Pancreas (tissue), 10 donors: ENCODE results near the gene FOXM1. TPM values are rescaled to one million over a fixed set of nuclear protein-coding genes. Genes with fewer than 3 reads are reported as not detected.
A peak's percentile ranks its signal among the peaks of the same experiment; 100 is the strongest.

Source experiments
- ATAC-seq, 4 donors: fragments of 200-7000 bp; cut with Tn5 transposase; one replicate each; pipeline versions ENCODE4 v1.8.0 to v1.9.1; 2020; ENCODE audit warnings: mild to moderate bottlenecking in 4 of 4, moderate library complexity in 4 of 4
- DNase-seq, 6 donors: peaks; one replicate each; pipeline ENCODE4 v3.0.0-alpha.2; 2020
- FAIRE-seq: peaks from 2 replicates; lab custom pipeline; 2012; peaks lifted over from hg19 to GRCh38; lab: Jason Lieb, UNC
- H3K27ac ChIP-seq, 4 donors: fragments of 200-600 bp; sonication (generic); 1 replicate in 3 of 4; 2 replicates in 1 of 4; pipeline versions ENCODE4 v1.5.0 to v1.8.0; 2020
- H3K27me3 ChIP-seq, 4 donors: fragments of 200-600 bp; one replicate each; pipeline ENCODE4 v1.8.0; 2021
- H3K36me3 ChIP-seq, 3 donors: fragments of 200-600 bp; sonication (generic) in 1 of 3; one replicate each; pipeline versions ENCODE4 v1.5.0 to v1.8.0; 2020 to 2021
- H3K4me1 ChIP-seq, 3 donors: fragments of 200-600 bp; one replicate each; pipeline ENCODE4 v1.8.0; 2021
- H3K4me3 ChIP-seq, 4 donors: fragments of 200-600 bp; sonication (generic) in 2 of 4; one replicate each; pipeline versions ENCODE4 v1.5.0 to v1.8.0; 2020 to 2021
- H3K9me3 ChIP-seq, 4 donors: fragments of 200-600 bp; one replicate each; pipeline ENCODE4 v1.8.0; 2021
- CTCF ChIP-seq, 4 donors: fragments of 200-600 bp; sonication (generic) in 3 of 4; IDR thresholded peaks; one replicate each; pipeline versions ENCODE4 v1.5.0 to v1.8.0; 2021; ENCODE audit warnings: antibody characterized with exemption in 4 of 4
- whole genome bisulfite sequencing, 2 donors: extraction: QIAGEN DNeasy Blood & Tissue Kit; methylation state at CpG; one replicate each; pipeline ENCODE4 v1.1.7; 2013; 5-methylcytosine and 5-hydroxymethylcytosine counted together
- intact Hi-C, 3 donors: fragments of 100-400 bp; cut with DNase I; formaldehyde crosslinking; loops; one replicate each; pipeline versions ENCODE4 v1.11.1 to v1.14.2; 2022
- polyA plus RNA-seq, 2 donors: library from polyadenylated mRNA; stranded (reverse); fragments of 200-250 nt; gene quantifications; one replicate each; pipeline ENCODE4 v1.2.3, GENCODE V29; 2013
- total RNA-seq, 6 donors: library from RNA; stranded (reverse); fragmentation: NEBNext Ultra II Directional in 4 of 6; extraction: Animal tissue kit (Norgen Biotek cat#: 25700) in 4 of 6; gene quantifications; one replicate each; pipeline versions ENCODE4 v1.2.1 to v1.2.4, GENCODE V29; 2021 to 2023
- donor health status: healthy with polysubstance abuse.
- donor health status: DM: no; HTN: no; CAD: no; lungs with moderate emphysema.
- donor health status: DM: no; HTN: no; CAD: no.
- donor health status: control.
- donor health status: control.
- donor health status: Bipolar disorder and iron deficiency.
- donor health status: DM: yes; HTN: yes; CAD: no.
- donor health status: DM: no; HTN: no; CAD: no.
- donor health status: DM: no; HTN: no; CAD: no.
- donor health status: DM: yes; HTN: yes; CAD: no.

Gene FOXM1
- total and polyA plus RNA-seq, 8 donors, result 0.12 to 1.5 (median 0.60) TPM; not detected in 1

- Histone ChIP-seq H3K36me3 (peaks cover 0 to 4% (median 0%) of the 10 kb centered on the region in 3 donors), H3K4me3 (no peak overlapping the region), H3K27ac (no peak overlapping the region), H3K4me1 (no peaks in the 10 kb centered on the region), H3K27me3 (no peaks in the 10 kb centered on the region), H3K9me3 (no peaks in the 10 kb centered on the region)
- no peak for DNase-seq
- TF ChIP-seq CTCF (IDR thresholded peaks at IDR 0.05), result no peak
- intact Hi-C loops, result no loop called here
- WGBS, 2 donors, result 59 to 63% methylated on average over 6 of the region's 6 CpGs
- no peak for FAIRE-seq
- ATAC-seq, result peak in 1 of 4 donors; percentile 40
Observed at GRCh38 chr12:2845280-2845679, 31.7 kb downstream of the FOXM1 start.

GRCh38 chr12:2844786-2845185, 32.2 kb downstream of the FOXM1 start:
- intact Hi-C loops, result no loop called here
- no peak for TF ChIP-seq CTCF (IDR thresholded peaks at IDR 0.05)
- Histone ChIP-seq H3K27ac (no peak overlapping the region), H3K36me3 (peaks cover 0 to 4% (median 0%) of the 10 kb centered on the region in 3 donors), H3K27me3 (no peaks in the 10 kb centered on the region), H3K4me3 (no peak overlapping the region), H3K9me3 (no peaks in the 10 kb centered on the region), H3K4me1 (no peaks in the 10 kb centered on the region)
- 67 to 69% methylated on average over 9 of the region's 9 CpGs for WGBS, 2 donors
- ATAC-seq (no peak), FAIRE-seq (no peak), DNase-seq (no peak)

- 81 to 83% methylated on average over 5 of the region's 5 CpGs for WGBS, 2 donors
- DNase-seq, result no peak
- ATAC-seq, result no peak
- H3K27me3 ChIP-seq, result no peaks in the 10 kb centered on the region
- intact Hi-C loops, result no loop called here
- H3K36me3 ChIP-seq, result peaks cover 0 to 4% (median 0%) of the 10 kb centered on the region in 3 donors
- no peak overlapping the region for H3K4me3 ChIP-seq
- H3K4me1 ChIP-seq, result no peaks in the 10 kb centered on the region
- H3K27ac ChIP-seq, result no peak overlapping the region
- no peak for TF ChIP-seq CTCF (IDR thresholded peaks at IDR 0.05)
- no peak for FAIRE-seq
- no peaks in the 10 kb centered on the region for H3K9me3 ChIP-seq
Observed at GRCh38 chr12:2842948-2843347, 34.0 kb downstream of the FOXM1 start.

GRCh38 chr12:2841056-2841650, 35.8 kb downstream of the FOXM1 start:
- peaks cover 0 to 4% (median 0%) of the 10 kb centered on the region in 3 donors for H3K36me3 ChIP-seq
- no peaks in the 10 kb centered on the region for H3K9me3 ChIP-seq
- WGBS, 2 donors, result 68 to 80% methylated on average over 9 of the region's 9 CpGs
- TF ChIP-seq CTCF (IDR thresholded peaks at IDR 0.05), result no peak
- DNase-seq (no peak), FAIRE-seq (no peak), ATAC-seq (no peak)
- no peaks in the 10 kb centered on the region for H3K4me1 ChIP-seq
- H3K4me3 ChIP-seq, result no peak overlapping the region
- no peak overlapping the region for H3K27ac ChIP-seq
- intact Hi-C loops, result no loop called here
- H3K27me3 ChIP-seq, result no peaks in the 10 kb centered on the region

- Histone ChIP-seq H3K36me3 (no peaks in the 10 kb centered on the region), H3K9me3 (no peaks in the 10 kb centered on the region), H3K4me3 (no peak overlapping the region), H3K4me1 (no peaks in the 10 kb centered on the region), H3K27ac (no peak overlapping the region), H3K27me3 (no peaks in the 10 kb centered on the region)
- DNase-seq, result no peak
- no peak for ATAC-seq
- intact Hi-C loops, result no loop called here
- WGBS, 2 donors, result 85 to 87% methylated on average over 8 of the region's 8 CpGs
- TF ChIP-seq CTCF (IDR thresholded peaks at IDR 0.05), result no peak
- no peak for FAIRE-seq
Observed at GRCh38 chr12:2836574-2836973, 40.4 kb downstream of the FOXM1 start.
